PFSK-1 (cell line): ENCODE data around the gene NLRP4.

Experiments
- FOXP2 ChIP-seq: optimal IDR thresholded peaks from 2 replicates; pipeline ENCODE3; 2011; ENCODE audit warnings: borderline replicate concordance, control low read depth, inconsistent platforms; ENCODE audit not compliant: insufficient read depth; ENCODE audit errors: extremely low read length, extremely low read depth
- POLR2AphosphoS5 ChIP-seq: IDR thresholded peaks from 2 replicates; pipeline ENCODE4 v1.6.1; 2012; ENCODE audit warnings: low read depth, mild to moderate bottlenecking, control low read depth, low read length, moderate library complexity
- SIN3A ChIP-seq: IDR thresholded peaks from 2 replicates; pipeline ENCODE4 v1.6.1; 2012; ENCODE audit warnings: mild to moderate bottlenecking, low read length, moderate library complexity, borderline replicate concordance; ENCODE audit not compliant: insufficient read depth
- TAF1 ChIP-seq: IDR thresholded peaks from 2 replicates; pipeline ENCODE4 v1.6.1; 2012; ENCODE audit warnings: low read length, control low read depth, borderline replicate concordance; ENCODE audit not compliant: insufficient read depth
- TF ChIP-seq, protein P1 (sequence below), 2 experiments: IDR thresholded peaks; 2 replicates each; pipeline versions ENCODE4 v1.6.1 to v1.8.0; 2011 to 2012; ENCODE audit warnings: low read depth in 2 of 2, low read length in 2 of 2, control low read depth in 1 of 2, inconsistent platforms in 1 of 2, mild to moderate bottlenecking in 1 of 2, moderate library complexity in 1 of 2; ENCODE audit not compliant: insufficient read depth in 1 of 2

NLRP4 gene

GRCh38 chr19:55870736-55871135, 34.4 kb downstream of the NLRP4 start:
- TF ChIP-seq POLR2AphosphoS5: no peak

DNA sequence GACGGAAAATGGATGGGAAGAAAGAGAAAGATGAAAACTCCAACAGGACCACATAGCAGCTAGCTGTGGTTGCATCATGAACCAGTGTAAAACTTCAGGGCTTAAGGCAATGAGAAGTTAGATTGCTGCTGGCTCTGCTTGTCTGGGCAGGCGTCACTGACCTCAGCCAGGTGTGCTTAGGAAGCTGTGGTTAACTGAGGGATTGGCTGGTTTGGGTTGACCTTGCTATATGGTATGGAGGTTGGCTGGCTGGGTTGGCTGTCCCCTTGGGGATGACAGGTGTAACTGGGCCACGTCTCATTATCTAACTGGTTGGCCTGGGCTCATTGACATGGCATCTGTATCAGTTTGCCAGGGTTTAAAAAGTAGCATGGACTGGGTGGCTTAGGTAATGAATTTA, 40.9 kb downstream of the NLRP4 start:
- TF ChIP-seq FOXP2 (no peak), POLR2AphosphoS5 (no peak), SIN3A (no peak), TAF1 (no peak)
- TF ChIP-seq, protein P1, sequence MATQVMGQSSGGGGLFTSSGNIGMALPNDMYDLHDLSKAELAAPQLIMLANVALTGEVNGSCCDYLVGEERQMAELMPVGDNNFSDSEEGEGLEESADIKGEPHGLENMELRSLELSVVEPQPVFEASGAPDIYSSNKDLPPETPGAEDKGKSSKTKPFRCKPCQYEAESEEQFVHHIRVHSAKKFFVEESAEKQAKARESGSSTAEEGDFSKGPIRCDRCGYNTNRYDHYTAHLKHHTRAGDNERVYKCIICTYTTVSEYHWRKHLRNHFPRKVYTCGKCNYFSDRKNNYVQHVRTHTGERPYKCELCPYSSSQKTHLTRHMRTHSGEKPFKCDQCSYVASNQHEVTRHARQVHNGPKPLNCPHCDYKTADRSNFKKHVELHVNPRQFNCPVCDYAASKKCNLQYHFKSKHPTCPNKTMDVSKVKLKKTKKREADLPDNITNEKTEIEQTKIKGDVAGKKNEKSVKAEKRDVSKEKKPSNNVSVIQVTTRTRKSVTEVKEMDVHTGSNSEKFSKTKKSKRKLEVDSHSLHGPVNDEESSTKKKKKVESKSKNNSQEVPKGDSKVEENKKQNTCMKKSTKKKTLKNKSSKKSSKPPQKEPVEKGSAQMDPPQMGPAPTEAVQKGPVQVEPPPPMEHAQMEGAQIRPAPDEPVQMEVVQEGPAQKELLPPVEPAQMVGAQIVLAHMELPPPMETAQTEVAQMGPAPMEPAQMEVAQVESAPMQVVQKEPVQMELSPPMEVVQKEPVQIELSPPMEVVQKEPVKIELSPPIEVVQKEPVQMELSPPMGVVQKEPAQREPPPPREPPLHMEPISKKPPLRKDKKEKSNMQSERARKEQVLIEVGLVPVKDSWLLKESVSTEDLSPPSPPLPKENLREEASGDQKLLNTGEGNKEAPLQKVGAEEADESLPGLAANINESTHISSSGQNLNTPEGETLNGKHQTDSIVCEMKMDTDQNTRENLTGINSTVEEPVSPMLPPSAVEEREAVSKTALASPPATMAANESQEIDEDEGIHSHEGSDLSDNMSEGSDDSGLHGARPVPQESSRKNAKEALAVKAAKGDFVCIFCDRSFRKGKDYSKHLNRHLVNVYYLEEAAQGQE (IDR thresholded peaks at IDR 0.05; ENCODE audit: insufficient read depth in 1 of 2, low read depth in 2 of 2, low read length in 2 of 2): no peak

- TF ChIP-seq SIN3A (no peak), FOXP2 (no peak), POLR2AphosphoS5 (no peak), TAF1 (no peak)
- TF ChIP-seq, protein P1 (IDR thresholded peaks at IDR 0.05; ENCODE audit: insufficient read depth in 1 of 2, low read depth in 2 of 2, low read length in 2 of 2): no peak
Measured at GRCh38 chr19:55882626-55883025, 46.3 kb downstream of the NLRP4 start.

DNA sequence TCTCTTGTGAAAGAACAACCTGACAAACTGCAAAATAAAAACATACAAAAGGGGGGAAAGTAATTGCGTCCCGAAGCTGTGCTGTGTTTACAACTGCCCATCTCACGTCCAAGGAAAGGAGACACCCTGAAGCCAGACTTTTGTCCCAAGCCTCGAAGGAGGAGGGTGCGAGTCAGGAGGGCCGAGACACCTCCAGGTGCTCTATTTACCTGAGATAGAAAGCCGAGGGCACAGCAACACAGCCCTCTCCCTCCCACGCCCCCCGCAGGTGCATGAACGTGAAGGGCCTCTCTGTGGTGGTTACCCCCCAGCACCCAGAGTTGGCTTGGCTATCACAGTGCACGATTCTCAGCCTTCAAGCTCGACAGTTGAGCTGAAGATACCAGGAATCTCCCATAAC, 62.6 kb downstream of the NLRP4 start:
- TF ChIP-seq TAF1 (no peak), POLR2AphosphoS5 (no peak), FOXP2 (no peak), SIN3A (no peak)
- TF ChIP-seq, protein P1 (IDR thresholded peaks at IDR 0.05; ENCODE audit: insufficient read depth in 1 of 2, low read depth in 2 of 2, low read length in 2 of 2): no peak

GRCh38 chr19:55901369-55902079, 65.2 kb downstream of the NLRP4 start:
- TF ChIP-seq SIN3A (no peak), POLR2AphosphoS5 (no peak), TAF1 (no peak)
- TF ChIP-seq, protein P1 (IDR thresholded peaks at IDR 0.05; ENCODE audit: insufficient read depth in 1 of 2, low read depth in 2 of 2, low read length in 2 of 2): no peak
